ENCODE results near the gene FSHR. TPM values are rescaled to one million over a fixed set of nuclear protein-coding genes. Genes with fewer than 3 reads are reported as not detected.

FSHR gene
- total RNA-seq, 6 experiments from 2014 or later: not detected

- no peak for TF ChIP-seq CTCF (IDR thresholded peaks at IDR 0.05)
- DNase-seq: no peak
- H3K4me1 Mint-ChIP-seq (ENCODE audit: low read depth): no peaks in the 10 kb centered on the region
- no peaks in the 10 kb centered on the region for H3K27me3 Mint-ChIP-seq (ENCODE audit: insufficient read depth)
- H3K27ac Mint-ChIP-seq: no peak overlapping the region
- H3K36me3 Mint-ChIP-seq (ENCODE audit: low read depth): no peaks in the 10 kb centered on the region
- peaks cover 56% of the 10 kb centered on the region for H3K9me3 Mint-ChIP-seq
- H3K4me3 Mint-ChIP-seq: no peak overlapping the region
Measured at GRCh38 chr2:48978131-48978530, 176.2 kb downstream of the FSHR start.

DNA sequence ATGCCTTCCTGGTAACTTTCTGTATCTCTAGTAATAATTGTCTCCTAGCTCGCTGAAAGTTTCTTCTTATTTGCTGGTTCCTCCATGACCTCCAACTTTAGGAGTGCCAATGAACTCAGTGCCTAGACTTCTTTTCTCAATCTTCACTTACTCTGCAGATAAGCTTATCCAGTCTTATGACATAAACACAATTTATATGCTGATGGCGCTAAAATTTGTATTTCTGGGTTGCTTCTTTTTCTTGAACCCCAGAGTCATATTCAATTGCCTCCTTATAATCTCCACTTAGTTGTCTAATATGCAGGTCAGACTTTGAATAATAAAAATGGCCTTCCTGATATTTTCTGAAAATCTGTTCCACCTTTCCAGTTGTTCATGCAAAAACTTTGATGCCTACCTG, 182.5 kb downstream of the FSHR start:
- H3K27ac Mint-ChIP-seq: no peak overlapping the region

GRCh38 chr2:48968011-48968410, 186.3 kb downstream of the FSHR start:
- Mint-ChIP-seq H3K27ac (no peak overlapping the region), H3K4me3 (no peak overlapping the region), H3K36me3 (ENCODE audit: low read depth) (no peaks in the 10 kb centered on the region), H3K27me3 (ENCODE audit: insufficient read depth) (no peaks in the 10 kb centered on the region), H3K9me3 (peaks cover 18% of the 10 kb centered on the region), H3K4me1 (ENCODE audit: low read depth) (no peaks in the 10 kb centered on the region)
- no peak for TF ChIP-seq CTCF (IDR thresholded peaks at IDR 0.05)
- no peak for DNase-seq

More for the DNA sequence above, 182.5 kb downstream of the FSHR start:
- Mint-ChIP-seq H3K27me3 (ENCODE audit: insufficient read depth) (no peaks in the 10 kb centered on the region), H3K36me3 (ENCODE audit: low read depth) (no peaks in the 10 kb centered on the region), H3K4me3 (no peak overlapping the region), H3K9me3 (peaks cover 34% of the 10 kb centered on the region), H3K4me1 (ENCODE audit: low read depth) (no peaks in the 10 kb centered on the region)
- no peak for TF ChIP-seq CTCF (IDR thresholded peaks at IDR 0.05)
- DNase-seq: no peak

DNA sequence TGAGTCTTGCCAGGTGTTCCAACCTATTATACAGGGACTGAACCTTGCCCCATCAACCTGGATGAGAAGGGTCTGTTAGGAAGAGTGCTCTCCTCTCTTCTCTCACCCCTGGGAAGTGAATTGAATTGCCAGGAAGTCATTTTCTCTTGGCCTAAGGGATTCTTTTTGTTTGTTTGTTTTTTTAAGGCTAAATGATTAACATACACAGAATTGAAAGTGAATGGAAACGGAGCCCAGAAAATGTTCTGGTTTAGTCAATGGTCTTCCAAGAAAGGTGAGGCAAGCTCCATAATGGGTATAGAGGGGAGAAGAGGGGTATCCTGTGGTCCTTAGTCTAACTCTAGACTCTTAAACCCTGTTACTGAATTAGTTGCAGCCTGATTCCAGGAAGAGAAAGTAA, 189.1 kb downstream of the FSHR start:
- H3K4me1 Mint-ChIP-seq (ENCODE audit: low read depth): no peaks in the 10 kb centered on the region
- no peak for DNase-seq
- H3K9me3 Mint-ChIP-seq: peaks cover 34% of the 10 kb centered on the region
- H3K4me3 Mint-ChIP-seq: no peak overlapping the region
- H3K36me3 Mint-ChIP-seq (ENCODE audit: low read depth): no peaks in the 10 kb centered on the region
- no peak overlapping the region for H3K27ac Mint-ChIP-seq
- TF ChIP-seq CTCF (IDR thresholded peaks at IDR 0.05): no peak
- H3K27me3 Mint-ChIP-seq (ENCODE audit: insufficient read depth): peaks cover 3% of the 10 kb centered on the region

DNA sequence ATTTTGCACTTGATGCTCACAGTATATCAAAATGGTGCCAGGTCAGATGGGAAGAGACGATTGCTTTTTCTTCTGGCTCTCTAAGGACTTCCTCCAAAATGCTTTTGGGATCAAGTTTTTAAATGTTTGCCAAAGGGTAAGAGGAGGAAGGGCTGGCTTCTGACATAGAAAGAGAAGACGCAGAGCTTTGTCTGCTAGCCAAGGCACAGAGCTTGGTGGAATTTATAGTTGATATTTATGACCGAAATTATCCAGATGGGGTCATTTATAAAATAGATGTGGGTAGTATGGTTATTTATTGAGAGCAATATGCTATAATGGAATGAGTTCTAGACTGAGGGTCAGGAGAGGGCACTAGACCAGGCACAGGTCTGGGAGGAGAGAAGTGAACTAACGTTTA, 193.3 kb downstream of the FSHR start:
- no peaks in the 10 kb centered on the region for H3K4me1 Mint-ChIP-seq (ENCODE audit: low read depth)
- H3K27me3 Mint-ChIP-seq (ENCODE audit: insufficient read depth): peaks cover 3% of the 10 kb centered on the region
- peaks cover 41% of the 10 kb centered on the region for H3K9me3 Mint-ChIP-seq
- DNase-seq: no peak
- H3K27ac Mint-ChIP-seq: no peak overlapping the region
- no peak overlapping the region for H3K4me3 Mint-ChIP-seq
- H3K36me3 Mint-ChIP-seq (ENCODE audit: low read depth): peaks cover 4% of the 10 kb centered on the region; the same call in 1 of the 2 replicates
- TF ChIP-seq CTCF (IDR thresholded peaks at IDR 0.05): no peak

DNA sequence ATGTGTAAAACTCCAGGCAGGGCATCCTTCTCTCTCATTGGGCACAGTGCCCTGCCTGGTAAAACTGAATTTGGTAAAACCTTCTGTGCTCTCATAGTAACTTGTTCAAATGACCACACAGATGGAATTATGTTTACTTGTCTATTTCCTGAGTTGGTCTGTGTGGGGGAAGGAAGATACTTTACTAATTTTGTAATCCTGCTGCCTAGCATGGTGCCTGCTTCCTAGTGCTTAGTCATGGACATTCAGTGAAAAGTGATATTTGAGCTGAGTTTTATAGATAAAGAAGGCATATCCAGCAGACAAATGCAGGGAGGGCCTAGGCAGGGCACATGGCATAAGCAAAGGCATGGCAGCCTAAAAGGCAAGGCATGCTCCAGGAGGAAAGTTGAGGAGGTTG, 199.4 kb downstream of the FSHR start:
- Mint-ChIP-seq H3K9me3 (peaks cover 21% of the 10 kb centered on the region), H3K27ac (no peak overlapping the region), H3K36me3 (ENCODE audit: low read depth) (peaks cover 4% of the 10 kb centered on the region; the same call in 1 of the 2 replicates), H3K4me3 (no peak overlapping the region), H3K27me3 (ENCODE audit: insufficient read depth) (no peaks in the 10 kb centered on the region; the same call in 1 of the 2 replicates), H3K4me1 (ENCODE audit: low read depth) (no peaks in the 10 kb centered on the region)
- no peak for DNase-seq
- TF ChIP-seq CTCF (IDR thresholded peaks at IDR 0.05): no peak

Data from HFFc6 (cell line).